ENCODE data around the gene RBMS3.

Gene RBMS3

GRCh38 chr3:29335943-29336342 lies 55.1 kb downstream of the RBMS3 start:
- no peak for DNase-seq (ENCODE audit: extremely low spot score)
- no peak for TF ChIP-seq LEF1 (IDR thresholded peaks at IDR 0.05; ENCODE audit: borderline replicate concordance)
- TF ChIP-seq SP1 (IDR thresholded peaks at IDR 0.05), result no peak
- no peak for TF ChIP-seq FOXA1 (IDR thresholded peaks at IDR 0.05)
- TF ChIP-seq L3MBTL2 (conservative IDR thresholded peaks at IDR 0.05), result no peak
- TF ChIP-seq ARNT (IDR thresholded peaks at IDR 0.05), result no peak
- no peak for TF ChIP-seq SUZ12 (IDR thresholded peaks at IDR 0.05)
- CTCF ChIA-PET, result interaction anchor here (1.0 to 1.2 kb wide), 2 partner anchors 9 to 54 kb away, joined by 3 read pairs; no protein-coding TSS in a partner anchor
- POLR2A ChIA-PET, result no interaction called here

- DNase-seq (ENCODE audit: extremely low spot score), result no peak
- no peak for TF ChIP-seq ELF4 (IDR thresholded peaks at IDR 0.05)
- ChIA-PET CTCF (interaction anchor here (0.7 kb wide), 1 partner anchor 51 kb away, joined by 3 read pairs; no protein-coding TSS in a partner anchor), POLR2A (no interaction called here)
These were observed 56.7 kb downstream of the RBMS3 start for GRCh38 chr3:29337565-29337964.

GRCh38 chr3:29338377-29338776 lies 57.5 kb downstream of the RBMS3 start:
- no peak for TF ChIP-seq SUZ12 (IDR thresholded peaks at IDR 0.05)
- TF ChIP-seq ELF4 (IDR thresholded peaks at IDR 0.05), result no peak
- no peak for TF ChIP-seq FOXK2 (IDR thresholded peaks at IDR 0.05)
- no peak for TF ChIP-seq HDGF (IDR thresholded peaks at IDR 0.05; ENCODE audit: borderline replicate concordance)
- TF ChIP-seq LEF1 (IDR thresholded peaks at IDR 0.05; ENCODE audit: borderline replicate concordance), result no peak
- TF ChIP-seq, protein P1, sequence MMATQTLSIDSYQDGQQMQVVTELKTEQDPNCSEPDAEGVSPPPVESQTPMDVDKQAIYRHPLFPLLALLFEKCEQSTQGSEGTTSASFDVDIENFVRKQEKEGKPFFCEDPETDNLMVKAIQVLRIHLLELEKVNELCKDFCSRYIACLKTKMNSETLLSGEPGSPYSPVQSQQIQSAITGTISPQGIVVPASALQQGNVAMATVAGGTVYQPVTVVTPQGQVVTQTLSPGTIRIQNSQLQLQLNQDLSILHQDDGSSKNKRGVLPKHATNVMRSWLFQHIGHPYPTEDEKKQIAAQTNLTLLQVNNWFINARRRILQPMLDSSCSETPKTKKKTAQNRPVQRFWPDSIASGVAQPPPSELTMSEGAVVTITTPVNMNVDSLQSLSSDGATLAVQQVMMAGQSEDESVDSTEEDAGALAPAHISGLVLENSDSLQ (IDR thresholded peaks at IDR 0.05), result no peak
- ChIA-PET CTCF (interaction anchor here (0.6 to 0.7 kb wide), 2 partner anchors 50 to 478 kb away, joined by 3 read pairs; no protein-coding TSS in a partner anchor), POLR2A (no interaction called here)
- DNase-seq (ENCODE audit: extremely low spot score), result no peak

- TF ChIP-seq, protein P1 (IDR thresholded peaks at IDR 0.05), result no peak
- no peak for TF ChIP-seq HDGF (IDR thresholded peaks at IDR 0.05; ENCODE audit: borderline replicate concordance)
- TF ChIP-seq ZNF384 (IDR thresholded peaks at IDR 0.05), result no peak
- no peak for TF ChIP-seq LEF1 (IDR thresholded peaks at IDR 0.05; ENCODE audit: borderline replicate concordance)
- TF ChIP-seq NFRKB (IDR thresholded peaks at IDR 0.05), result no peak
- DNase-seq (ENCODE audit: extremely low spot score), result no peak
- ChIA-PET POLR2A (no interaction called here), CTCF (interaction anchor here (0.6 kb wide), 1 partner anchor 477 kb away, joined by 3 read pairs; no protein-coding TSS in a partner anchor)
These were observed 58.4 kb downstream of the RBMS3 start for GRCh38 chr3:29339016-29339833.

DNA sequence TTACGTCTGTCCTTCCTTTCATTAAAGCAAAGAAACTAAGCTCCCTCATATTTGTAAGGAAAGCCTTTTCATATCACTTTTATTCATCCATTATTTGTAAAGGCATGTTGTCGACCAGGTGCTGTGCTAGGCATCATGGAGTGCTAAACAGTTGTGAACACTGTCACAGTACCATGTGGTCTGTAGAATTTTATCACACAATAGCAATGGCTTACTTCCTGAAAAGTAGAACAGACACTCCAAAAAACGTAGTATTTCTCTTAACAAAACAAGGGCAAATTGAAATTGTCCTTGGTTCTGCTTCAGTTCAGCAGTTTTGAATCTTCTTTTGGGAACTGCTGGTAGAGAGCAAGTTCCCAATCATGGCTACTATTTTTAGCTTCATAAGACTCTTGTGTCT lies 63.3 kb downstream of the RBMS3 start:
- TF ChIP-seq L3MBTL2 (conservative IDR thresholded peaks at IDR 0.05), result no peak
- DNase-seq (ENCODE audit: extremely low spot score), result no peak
- ChIA-PET CTCF (no interaction called here), POLR2A (interaction anchor here (1.2 kb wide), 1 partner anchor 61 kb away, joined by 4 read pairs; no protein-coding TSS in a partner anchor)

DNA sequence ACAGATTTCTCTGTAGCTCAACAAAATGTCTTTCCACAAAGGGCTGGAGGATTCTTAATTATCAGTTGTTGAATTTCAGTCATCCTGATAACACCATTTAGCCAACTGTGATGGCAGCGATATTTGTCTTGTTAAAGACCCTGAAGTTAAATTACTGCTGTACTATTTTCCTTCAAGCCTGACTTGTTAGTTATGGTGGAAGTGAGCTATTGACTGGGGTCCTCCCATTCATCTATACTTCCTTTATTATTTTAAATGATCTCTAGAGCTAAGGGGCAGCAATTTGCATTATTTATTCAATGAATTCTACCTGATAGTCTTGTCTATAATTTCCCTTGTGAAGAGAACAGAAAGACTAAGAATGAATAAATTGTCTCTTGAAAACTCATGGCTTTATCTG lies 64.1 kb downstream of the RBMS3 start:
- TF ChIP-seq SUZ12 (IDR thresholded peaks at IDR 0.05) (no peak), TARDBP (IDR thresholded peaks at IDR 0.05) (no peak), ARNT (IDR thresholded peaks at IDR 0.05) (no peak), CTBP1 (IDR thresholded peaks at IDR 0.05; ENCODE audit: borderline replicate concordance) (no peak), FOXM1 (IDR thresholded peaks at IDR 0.05; ENCODE audit: borderline replicate concordance) (no peak), FOXK2 (IDR thresholded peaks at IDR 0.05) (no peak), ZNF384 (IDR thresholded peaks at IDR 0.05) (no peak), L3MBTL2 (conservative IDR thresholded peaks at IDR 0.05) (no peak), NFRKB (IDR thresholded peaks at IDR 0.05) (no peak), ELF4 (IDR thresholded peaks at IDR 0.05) (no peak), HDGF (IDR thresholded peaks at IDR 0.05; ENCODE audit: borderline replicate concordance) (no peak), FOXA1 (IDR thresholded peaks at IDR 0.05) (no peak), BHLHE40 (IDR thresholded peaks at IDR 0.05; ENCODE audit: borderline replicate concordance) (no peak), LEF1 (IDR thresholded peaks at IDR 0.05; ENCODE audit: borderline replicate concordance) (no peak), SP1 (IDR thresholded peaks at IDR 0.05) (no peak)
- TF ChIP-seq, protein P1 (IDR thresholded peaks at IDR 0.05), result no peak
- ChIA-PET POLR2A (interaction anchor here (1.2 kb wide), 1 partner anchor 62 kb away, joined by 4 read pairs; no protein-coding TSS in a partner anchor), CTCF (interaction anchor here (0.9 to 1.0 kb wide), 2 partner anchors 10 to 11 kb away, joined by 3 read pairs; no protein-coding TSS in a partner anchor)
- no peak for DNase-seq (ENCODE audit: extremely low spot score)

Measured in HEK293T (cell line).